HEK293T (cell line): ENCODE data around the gene REEP6.

ENCODE experiments used
- ARNT ChIP-seq: fragments of 450-650 bp; IDR thresholded peaks from 2 replicates; pipeline ENCODE4 v1.6.1; 2017; ENCODE audit warnings: mild to moderate bottlenecking
- BHLHE40 ChIP-seq: fragments of 450-650 bp; IDR thresholded peaks from 2 replicates; pipeline ENCODE4 v1.6.1; 2016; ENCODE audit warnings: mild to moderate bottlenecking, moderate library complexity, borderline replicate concordance
- CTBP1 ChIP-seq: fragments of 450-650 bp; IDR thresholded peaks from 2 replicates; pipeline ENCODE4 v1.6.1; 2016; ENCODE audit warnings: borderline replicate concordance
- FOXA1 ChIP-seq: fragments of 450-650 bp; IDR thresholded peaks from 2 replicates; pipeline ENCODE4 v1.6.1; 2016; ENCODE audit warnings: mild to moderate bottlenecking
- FOXK2 ChIP-seq: fragments of 450-650 bp; IDR thresholded peaks from 2 replicates; pipeline ENCODE4 v1.6.1; 2016; ENCODE audit warnings: mild to moderate bottlenecking
- HDGF ChIP-seq: fragments of 450-650 bp; IDR thresholded peaks from 2 replicates; pipeline ENCODE4 v1.6.1; 2017; ENCODE audit warnings: antibody characterized with exemption, borderline replicate concordance
- L3MBTL2 ChIP-seq: fragments of 450-650 bp; conservative IDR thresholded peaks from 2 replicates; pipeline ENCODE4 v1.6.1; 2016; ENCODE audit warnings: mild to moderate bottlenecking
- PKNOX1 ChIP-seq: fragments of 450-650 bp; IDR thresholded peaks from 2 replicates; pipeline ENCODE4 v1.6.1; 2016
- TARDBP ChIP-seq: fragments of 450-650 bp; IDR thresholded peaks from 2 replicates; pipeline ENCODE4 v1.6.1; 2016

- TF ChIP-seq TARDBP (no peak), FOXK2 (no peak), L3MBTL2 (no peak), CTBP1 (no peak), HDGF (no peak; the same call in 1 of the 2 replicates), ARNT (no peak), FOXA1 (no peak), BHLHE40 (no peak), PKNOX1 (no peak)
Observed at GRCh38 chr19:1489463-1490310, 1.3 kb upstream of the REEP6 start.
